AG09309 (cell line): ENCODE results near the gene SCN8A.

Experiments used
- DNase-seq: peaks from one replicate; pipeline ENCODE4 v3.0.0-alpha.2; 2010; ENCODE audit warnings: low read depth
- H3K4me3 ChIP-seq: 2 replicates; pipeline ENCODE4 v1.5.1; 2011; ENCODE audit warnings: mild to moderate bottlenecking, low read depth, low read length, moderate library complexity; ENCODE audit not compliant: control insufficient read depth
- TF ChIP-seq, protein P1 (sequence below): IDR thresholded peaks from 2 replicates; pipeline ENCODE4 v1.5.1; 2011; ENCODE audit warnings: mild to moderate bottlenecking, low read depth, low read length, inconsistent platforms; ENCODE audit not compliant: insufficient read depth, control insufficient read depth; ENCODE audit errors: missing control alignments

SCN8A gene

DNA sequence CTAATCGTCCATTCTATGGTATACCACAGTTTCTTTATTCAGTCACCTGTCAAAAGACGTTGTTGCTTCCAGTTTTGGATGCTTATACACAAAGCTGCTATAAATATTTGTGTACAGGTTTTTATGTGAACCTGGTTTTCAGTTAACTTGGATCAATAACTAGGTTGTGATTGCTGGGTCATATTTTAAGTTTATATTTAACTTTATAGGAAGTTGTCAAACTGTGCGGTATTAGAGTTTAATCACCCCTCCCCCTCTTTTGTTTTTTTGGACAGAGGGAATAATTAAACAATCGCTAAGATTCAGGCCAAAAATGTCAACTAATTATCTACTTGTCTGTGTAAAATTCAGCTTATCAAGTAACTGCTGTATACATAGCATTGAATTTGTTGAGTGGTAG lies 34.3 kb downstream of the SCN8A start:
- no peak for DNase-seq
- H3K4me3 ChIP-seq: no peak overlapping the region
- TF ChIP-seq, protein P1, sequence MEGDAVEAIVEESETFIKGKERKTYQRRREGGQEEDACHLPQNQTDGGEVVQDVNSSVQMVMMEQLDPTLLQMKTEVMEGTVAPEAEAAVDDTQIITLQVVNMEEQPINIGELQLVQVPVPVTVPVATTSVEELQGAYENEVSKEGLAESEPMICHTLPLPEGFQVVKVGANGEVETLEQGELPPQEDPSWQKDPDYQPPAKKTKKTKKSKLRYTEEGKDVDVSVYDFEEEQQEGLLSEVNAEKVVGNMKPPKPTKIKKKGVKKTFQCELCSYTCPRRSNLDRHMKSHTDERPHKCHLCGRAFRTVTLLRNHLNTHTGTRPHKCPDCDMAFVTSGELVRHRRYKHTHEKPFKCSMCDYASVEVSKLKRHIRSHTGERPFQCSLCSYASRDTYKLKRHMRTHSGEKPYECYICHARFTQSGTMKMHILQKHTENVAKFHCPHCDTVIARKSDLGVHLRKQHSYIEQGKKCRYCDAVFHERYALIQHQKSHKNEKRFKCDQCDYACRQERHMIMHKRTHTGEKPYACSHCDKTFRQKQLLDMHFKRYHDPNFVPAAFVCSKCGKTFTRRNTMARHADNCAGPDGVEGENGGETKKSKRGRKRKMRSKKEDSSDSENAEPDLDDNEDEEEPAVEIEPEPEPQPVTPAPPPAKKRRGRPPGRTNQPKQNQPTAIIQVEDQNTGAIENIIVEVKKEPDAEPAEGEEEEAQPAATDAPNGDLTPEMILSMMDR: no peak

DNA sequence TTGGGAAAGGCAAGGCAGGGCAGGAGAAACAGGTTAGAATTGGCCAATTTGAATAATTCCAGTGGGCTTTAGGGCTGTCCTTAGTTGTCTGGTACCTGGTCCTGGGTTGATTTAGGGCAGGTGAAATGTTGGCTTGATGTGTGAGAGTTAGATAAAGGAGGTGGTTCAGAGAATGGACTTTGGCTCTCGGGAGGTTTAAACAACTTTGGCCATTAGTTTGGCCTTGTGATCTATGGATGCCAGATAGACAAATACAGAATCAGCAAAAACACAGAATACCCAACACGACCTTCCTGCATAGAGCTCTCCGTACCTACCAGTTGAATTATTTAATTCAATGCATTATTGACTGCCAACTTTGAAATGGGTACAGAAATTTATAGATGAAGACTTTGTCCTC lies 35.1 kb downstream of the SCN8A start:
- no peak for DNase-seq
- TF ChIP-seq, protein P1: no peak
- H3K4me3 ChIP-seq: no peak overlapping the region

DNA sequence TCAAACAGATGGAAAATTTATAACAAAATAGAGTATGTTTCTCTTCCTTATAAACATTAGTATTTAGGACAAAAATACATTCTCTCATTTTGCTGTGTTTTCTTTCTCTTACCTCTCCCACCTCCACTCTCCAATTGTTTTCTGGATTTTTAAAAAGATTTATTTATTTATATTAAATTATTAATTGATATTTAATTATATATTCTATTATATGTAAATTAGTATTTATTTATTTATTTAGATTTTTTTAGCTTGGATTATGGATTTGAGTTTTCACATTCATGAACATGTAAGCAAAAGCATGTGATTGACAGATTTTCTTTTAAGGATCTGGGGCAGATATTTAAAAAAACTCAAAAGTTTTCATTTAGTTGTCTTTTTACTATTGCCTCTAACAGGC lies 35.6 kb downstream of the SCN8A start:
- H3K4me3 ChIP-seq: no peak overlapping the region
- no peak for DNase-seq
- TF ChIP-seq, protein P1: no peak

- TF ChIP-seq, protein P1: no peak
- H3K4me3 ChIP-seq: no peak overlapping the region
- DNase-seq: no peak
Observed at GRCh38 chr12:51630256-51630880, 39.3 kb downstream of the SCN8A start.

DNA sequence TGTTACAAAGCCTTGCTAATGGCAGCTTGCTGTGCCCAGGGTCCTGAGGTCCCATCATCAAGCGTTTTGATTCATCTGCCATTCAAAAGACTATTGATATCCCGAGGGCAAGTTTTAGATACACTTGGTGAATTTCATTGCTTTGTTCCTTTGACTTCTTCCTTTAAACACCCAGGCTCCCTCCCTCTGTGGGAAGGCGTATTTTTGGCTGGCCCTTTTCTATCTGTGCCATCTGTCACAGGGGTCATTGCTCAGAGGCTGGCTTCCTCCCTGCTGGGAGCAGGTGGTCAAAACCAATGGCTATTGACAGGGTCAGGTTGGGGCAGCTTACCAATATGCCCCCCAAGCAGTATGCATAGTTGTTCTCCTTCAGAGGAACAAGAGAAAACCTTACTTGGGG lies 40.0 kb downstream of the SCN8A start:
- TF ChIP-seq, protein P1: no peak

DNA sequence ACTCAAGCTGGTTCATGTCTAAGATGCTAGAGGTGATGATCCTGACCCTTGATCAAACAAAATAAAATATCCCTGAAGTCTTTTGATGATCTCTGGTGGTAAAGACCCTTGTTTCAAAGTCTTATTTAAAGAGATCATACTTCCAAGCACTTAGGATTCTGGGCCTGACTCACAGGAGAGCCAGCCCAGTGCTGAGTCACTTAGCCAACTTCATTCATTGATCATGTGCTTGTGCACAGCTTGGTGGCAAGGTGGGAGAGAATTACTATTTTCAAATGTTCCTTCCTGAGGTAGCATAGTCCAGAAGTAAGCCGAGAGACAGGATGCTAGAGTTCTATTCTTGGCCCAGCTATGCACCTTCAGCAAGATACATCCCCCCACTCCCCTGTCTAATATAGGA lies 40.6 kb downstream of the SCN8A start:
- TF ChIP-seq, protein P1: no peak
- DNase-seq: no peak
- no peak overlapping the region for H3K4me3 ChIP-seq

More for the DNA sequence above, 40.0 kb downstream of the SCN8A start:
- no peak for DNase-seq
- no peak overlapping the region for H3K4me3 ChIP-seq
